Right lobe of liver (tissue), 6 donors: ENCODE data around the gene RHBDL2. TPM values are rescaled to one million over a fixed set of nuclear protein-coding genes. Genes with fewer than 3 reads are reported as not detected.
"Not testable (repeated sequence)": the region's sequence is repeated elsewhere in the genome, so short reads cannot be mapped to it uniquely, and the experiment has no call there.

Source experiments
- ATAC-seq, 4 donors: fragments of 200-7000 bp; cut with Tn5 transposase; one replicate each; pipeline ENCODE4 v1.9.1; 2020; ENCODE audit warnings: mild to moderate bottlenecking in 4 of 4, moderate library complexity in 4 of 4
- DNase-seq, 3 donors: peaks; one replicate each; pipeline ENCODE4 v3.0.0-alpha.2; 2020
- H3K27ac ChIP-seq, 3 donors: fragments of 200-600 bp; one replicate each; pipeline ENCODE4 v1.8.0; 2022
- H3K27me3 ChIP-seq, 2 donors: fragments of 200-600 bp; one replicate each; pipeline ENCODE4 v1.8.0; 2022
- H3K36me3 ChIP-seq, 4 donors: fragments of 200-600 bp; sonication (generic) in 1 of 4; one replicate each; pipeline versions ENCODE4 v1.5.1 to v1.8.0; 2017 to 2022; ENCODE audit warnings: control low read depth in 1 of 4
- H3K4me1 ChIP-seq, 4 donors: fragments of 200-600 bp; sonication (generic) in 1 of 4; one replicate each; pipeline versions ENCODE4 v1.5.1 to v1.8.0; 2017 to 2022; ENCODE audit warnings: control low read depth in 1 of 4
- H3K4me3 ChIP-seq, 3 donors: fragments of 200-600 bp; one replicate each; pipeline ENCODE4 v1.8.0; 2022
- H3K9me3 ChIP-seq, 4 donors: fragments of 200-600 bp; sonication (generic) in 1 of 4; one replicate each; pipeline versions ENCODE4 v1.5.1 to v1.8.0; 2017 to 2022; ENCODE audit warnings: control low read depth in 1 of 4
- POLR2A ChIP-seq: fragments of 450-650 bp; IDR thresholded peaks from one replicate; pipeline ENCODE4 v1.6.1; 2017; ENCODE audit warnings: antibody characterized with exemption, mild to moderate bottlenecking
- WGBS: methylation state at CpG from one replicate; pipeline ENCODE4 v1.1.6; 2018; ENCODE audit warnings: low coverage, low lambda C conversion rate; ENCODE audit not compliant: insufficient coverage; ENCODE audit errors: missing lambda C conversion rate; 5-methylcytosine and 5-hydroxymethylcytosine counted together
- intact Hi-C, 2 donors: fragments of 100-400 bp; cut with DNase I; formaldehyde crosslinking; loops; one replicate each; pipeline versions ENCODE4 v1.11.2 to v1.14.1; 2022
- long read RNA-seq: library from polyadenylated mRNA; unstranded; transcript quantifications from one replicate; pipeline ENCODE4 v2.0.0, GENCODE V29; 2019
- total RNA-seq, 6 experiments: library from RNA; depleted of rRNA in 2 of 6; stranded (reverse); fragments of >200 nt in 2 of 6; fragmentation: NEBNext Ultra II Directional in 3 of 6; extraction: Animal tissue kit (Norgen Biotek cat#: 25700) in 3 of 6; gene quantifications; one replicate each; pipeline versions ENCODE4 v1.1.0 to v1.2.4, GENCODE V29; 2016 to 2023
- TF ChIP-seq, protein P1 (sequence below), 4 donors: fragments of 200-600 bp in 3 of 4; fragments of 450-650 bp in 1 of 4; IDR thresholded peaks; one replicate each; pipeline versions ENCODE4 v1.5.1 to v1.8.0; 2016 to 2022; ENCODE audit warnings: antibody characterized with exemption in 4 of 4, mild to moderate bottlenecking in 2 of 4
- donor health status: DM: no; HTN: yes; CAD: no.
- donor health status: DM: no; HTN: no; CAD: no.
- donor health status: DM: no; HTN: no; CAD: no.
- donor health status: DM: no; HTN: yes; CAD: no.
- donor health status: DM: no; HTN: yes; CAD: no.

RHBDL2 gene, protein sequence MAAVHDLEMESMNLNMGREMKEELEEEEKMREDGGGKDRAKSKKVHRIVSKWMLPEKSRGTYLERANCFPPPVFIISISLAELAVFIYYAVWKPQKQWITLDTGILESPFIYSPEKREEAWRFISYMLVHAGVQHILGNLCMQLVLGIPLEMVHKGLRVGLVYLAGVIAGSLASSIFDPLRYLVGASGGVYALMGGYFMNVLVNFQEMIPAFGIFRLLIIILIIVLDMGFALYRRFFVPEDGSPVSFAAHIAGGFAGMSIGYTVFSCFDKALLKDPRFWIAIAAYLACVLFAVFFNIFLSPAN
- total RNA-seq, result under 1 TPM in 1 of 6 experiments, not detected in 5; 0.12 TPM
- long read RNA-seq, result 0 reads

DNA sequence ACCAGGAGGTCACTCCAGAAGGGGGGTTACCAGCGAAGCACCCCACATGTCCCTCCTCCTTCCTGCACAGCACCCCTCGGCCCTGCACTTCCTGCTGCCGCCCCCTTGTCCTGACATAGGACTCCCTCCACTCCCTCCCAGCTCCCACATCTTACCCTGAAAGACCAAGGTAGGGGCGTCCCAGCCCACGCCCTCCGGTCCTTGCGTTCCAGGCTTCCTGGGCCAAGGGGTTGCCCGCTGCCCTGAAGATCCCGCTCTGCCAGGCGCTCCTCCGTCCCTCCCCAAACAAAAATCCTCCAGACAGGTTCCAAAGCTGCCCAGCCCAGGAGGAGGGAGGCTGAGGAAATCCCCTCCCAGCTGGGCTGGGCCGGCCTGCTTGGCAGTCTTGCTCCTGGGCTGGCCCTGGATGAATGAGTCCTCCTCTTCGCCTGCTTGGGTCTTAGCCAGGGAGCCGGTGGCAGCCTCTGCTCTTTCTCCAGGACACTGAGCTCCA, at the start of gene RHBDL2:
Gene RHBDL2, minus strand, starts transcription at position 304 of the 493 bp plus-strand sequence. CDS start 22,618 bp downstream, outside the sequence.
- intact Hi-C loops, result no loop called here
- Histone ChIP-seq H3K27me3 (no peaks in the 10 kb centered on the region), H3K4me3 (peak within 1 kb of the TSS in 2 of 3 donors; percentile 12 to 29), H3K9me3 (no peaks in the 10 kb centered on the region), H3K36me3 (no peaks in the 10 kb centered on the region), H3K4me1 (no peaks in the 10 kb centered on the region), H3K27ac (no peak within 1 kb of the TSS)
- DNase-seq (peak; percentile 26 to 54 (median 49)), ATAC-seq (peak; percentile 46 to 71 (median 66))
- 65% methylated on average over 8 of the region's 14 CpGs for WGBS
- no peak for TF ChIP-seq POLR2A

DNA sequence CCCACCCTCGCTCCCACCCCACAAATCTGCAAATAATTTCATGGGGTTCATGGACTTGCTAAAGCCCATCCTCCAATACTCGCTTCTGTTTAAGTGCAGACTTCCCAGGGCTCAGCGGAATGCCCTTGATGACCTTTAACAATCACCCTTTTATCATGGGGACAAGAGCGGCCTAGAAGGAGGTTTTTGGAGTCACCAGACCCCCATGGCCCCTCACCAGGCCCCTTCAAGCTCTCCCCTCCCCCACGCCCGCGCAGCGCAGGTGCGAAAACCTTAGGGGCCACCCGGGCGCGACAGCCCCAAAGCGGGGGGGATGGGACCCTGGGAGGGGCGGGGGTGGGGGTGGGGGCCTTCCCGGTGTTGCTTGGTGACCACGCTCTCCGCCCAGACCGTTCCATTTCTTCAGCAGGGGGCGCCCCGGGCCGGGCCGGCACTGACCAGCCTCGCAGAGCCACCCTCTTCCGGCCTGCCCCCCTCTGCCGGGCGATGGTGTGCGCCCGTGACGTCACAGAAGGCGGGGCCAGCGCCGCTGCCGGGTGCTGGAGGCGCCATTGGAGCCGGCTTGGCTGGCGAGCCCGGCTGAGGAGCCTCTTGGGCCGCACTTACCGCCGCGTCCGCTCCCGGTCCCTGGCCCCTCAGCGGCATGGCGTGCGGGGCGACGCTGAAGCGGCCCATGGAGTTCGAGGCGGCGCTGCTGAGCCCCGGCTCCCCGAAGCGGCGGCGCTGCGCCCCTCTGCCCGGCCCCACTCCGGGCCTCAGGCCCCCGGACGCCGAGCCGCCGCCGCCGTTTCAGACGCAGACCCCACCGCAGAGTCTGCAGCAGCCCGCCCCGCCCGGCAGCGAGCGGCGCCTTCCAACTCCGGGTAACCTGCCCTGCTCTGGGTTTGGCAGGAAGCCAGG, 49.4 kb upstream of the RHBDL2 start, which contains the start of gene AKIRIN1:
Gene AKIRIN1, plus strand, starts transcription at position 539 of the 900 bp plus-strand sequence. Its CDS starts 105 bp downstream, at position 644.
- Histone ChIP-seq H3K4me1 (peaks cover 0 to 30% (median 3%) of the 10 kb centered on the region in 4 donors), H3K27ac (peak within 1 kb of the TSS; percentile 72 to 92 (median 90)), H3K9me3 (no peaks in the 10 kb centered on the region), H3K36me3 (peaks cover 0 to 3% (median 0%) of the 10 kb centered on the region in 4 donors), H3K4me3 (peak within 1 kb of the TSS; percentile 90 to 97 (median 95)), H3K27me3 (no peaks in the 10 kb centered on the region)
- 0% methylated on average over 11 of the region's 76 CpGs for WGBS
- intact Hi-C loops, result no loop called here
- ATAC-seq (peak; percentile 94 to 99 (median 96)), DNase-seq (peak; percentile 99 to 100 (median 99))
- TF ChIP-seq POLR2A, result peak; percentile 95
- TF ChIP-seq, protein P1, sequence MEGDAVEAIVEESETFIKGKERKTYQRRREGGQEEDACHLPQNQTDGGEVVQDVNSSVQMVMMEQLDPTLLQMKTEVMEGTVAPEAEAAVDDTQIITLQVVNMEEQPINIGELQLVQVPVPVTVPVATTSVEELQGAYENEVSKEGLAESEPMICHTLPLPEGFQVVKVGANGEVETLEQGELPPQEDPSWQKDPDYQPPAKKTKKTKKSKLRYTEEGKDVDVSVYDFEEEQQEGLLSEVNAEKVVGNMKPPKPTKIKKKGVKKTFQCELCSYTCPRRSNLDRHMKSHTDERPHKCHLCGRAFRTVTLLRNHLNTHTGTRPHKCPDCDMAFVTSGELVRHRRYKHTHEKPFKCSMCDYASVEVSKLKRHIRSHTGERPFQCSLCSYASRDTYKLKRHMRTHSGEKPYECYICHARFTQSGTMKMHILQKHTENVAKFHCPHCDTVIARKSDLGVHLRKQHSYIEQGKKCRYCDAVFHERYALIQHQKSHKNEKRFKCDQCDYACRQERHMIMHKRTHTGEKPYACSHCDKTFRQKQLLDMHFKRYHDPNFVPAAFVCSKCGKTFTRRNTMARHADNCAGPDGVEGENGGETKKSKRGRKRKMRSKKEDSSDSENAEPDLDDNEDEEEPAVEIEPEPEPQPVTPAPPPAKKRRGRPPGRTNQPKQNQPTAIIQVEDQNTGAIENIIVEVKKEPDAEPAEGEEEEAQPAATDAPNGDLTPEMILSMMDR (IDR thresholded peaks at IDR 0.05), result peak in 3 of 4 donors; percentile 9 to 29 (median 16)

DNA sequence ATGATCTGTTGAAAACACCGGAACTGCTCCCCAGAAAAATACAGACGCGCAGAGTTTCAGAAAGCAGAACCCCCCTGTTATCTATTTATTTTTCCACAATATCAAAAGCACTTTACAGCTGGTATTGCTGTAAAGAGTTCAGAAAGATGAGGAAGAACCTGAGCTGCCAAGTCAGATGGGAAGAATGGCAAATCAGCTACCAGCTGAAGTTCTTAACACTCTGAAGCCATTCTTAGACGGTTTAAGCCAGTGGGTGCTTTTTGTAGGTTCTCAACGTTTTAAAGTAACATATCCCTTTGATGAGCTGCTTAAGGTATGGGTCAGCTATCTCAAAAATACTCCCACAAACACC, 48.7 kb upstream of the RHBDL2 start:
- WGBS, result 25% methylated on average over 4 of the region's 5 CpGs
- H3K27ac ChIP-seq, result peak overlapping the region; percentile 72 to 92 (median 90)
- H3K4me1 ChIP-seq, result peaks cover 0 to 30% (median 3%) of the 10 kb centered on the region in 4 donors
- peaks cover 0 to 3% (median 0%) of the 10 kb centered on the region in 4 donors for H3K36me3 ChIP-seq
- H3K4me3 ChIP-seq, result peak overlapping the region in 2 of 3 donors; percentile 90 to 97
- intact Hi-C loops, result no loop called here
- H3K9me3 ChIP-seq, result no peaks in the 10 kb centered on the region
- DNase-seq, result no peak
- H3K27me3 ChIP-seq, result no peaks in the 10 kb centered on the region
- ATAC-seq, result no peak
- TF ChIP-seq, protein P1 (IDR thresholded peaks at IDR 0.05), result no peak
- TF ChIP-seq POLR2A, result no peak

DNA sequence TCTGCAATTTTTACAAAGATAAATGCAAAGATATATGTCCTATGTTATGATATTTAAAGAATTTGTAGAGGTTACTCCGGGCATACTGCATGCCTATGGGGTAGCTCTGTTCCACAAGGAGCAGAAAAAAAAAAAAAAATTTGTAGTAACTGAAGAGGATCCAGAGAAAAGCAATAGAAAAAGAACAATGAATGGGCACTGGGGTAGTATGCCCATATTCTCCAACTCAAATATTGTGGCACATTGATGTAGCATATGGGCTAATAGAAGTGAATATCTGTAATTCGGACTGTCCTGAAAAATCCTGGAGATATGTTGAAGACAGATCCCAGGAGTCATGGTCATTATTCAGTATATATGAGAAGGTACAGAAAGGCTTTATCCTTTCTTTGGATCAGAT, 48.3 kb upstream of the RHBDL2 start:
- DNase-seq (no peak), ATAC-seq (no peak)
- intact Hi-C loops, result no loop called here
- peaks cover 0 to 3% (median 0%) of the 10 kb centered on the region in 4 donors for H3K36me3 ChIP-seq
- WGBS, result 80% methylated on average over 2 of the region's 2 CpGs
- peaks cover 0 to 28% (median 3%) of the 10 kb centered on the region in 4 donors for H3K4me1 ChIP-seq
- H3K27me3 ChIP-seq, result no peaks in the 10 kb centered on the region
- peak overlapping the region in 1 of 3 donors; percentile 92 for H3K27ac ChIP-seq
- TF ChIP-seq, protein P1 (IDR thresholded peaks at IDR 0.05), result no peak
- H3K4me3 ChIP-seq, result no peak overlapping the region
- H3K9me3 ChIP-seq, result no peaks in the 10 kb centered on the region

DNA sequence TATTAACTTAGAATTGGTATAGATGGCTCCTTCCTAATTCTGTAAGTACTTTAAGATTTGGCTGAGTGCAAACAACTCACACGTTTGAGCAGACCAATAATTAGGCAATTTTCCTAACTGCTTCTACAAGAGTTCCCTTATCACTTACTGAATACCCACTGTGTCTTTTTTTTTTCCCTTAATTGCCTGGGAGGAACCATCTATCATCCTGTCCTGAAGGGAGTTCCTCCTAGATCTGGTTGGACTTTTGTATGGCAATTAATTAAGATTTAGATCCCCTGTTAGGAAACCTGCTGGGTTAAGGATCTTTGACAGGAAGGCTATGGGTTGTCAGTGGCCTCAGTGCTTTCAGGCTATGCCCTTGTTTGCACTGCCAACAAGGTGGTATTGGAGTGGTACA, 37.8 kb upstream of the RHBDL2 start:
- intact Hi-C loops, H3K27ac ChIP-seq, H3K9me3 ChIP-seq, H3K27me3 ChIP-seq, H3K4me1 ChIP-seq, DNase-seq, H3K36me3 ChIP-seq, ATAC-seq, H3K4me3 ChIP-seq: not testable (repeated sequence)
- WGBS, result 50% methylated on average over 1 of the region's 1 CpG

DNA sequence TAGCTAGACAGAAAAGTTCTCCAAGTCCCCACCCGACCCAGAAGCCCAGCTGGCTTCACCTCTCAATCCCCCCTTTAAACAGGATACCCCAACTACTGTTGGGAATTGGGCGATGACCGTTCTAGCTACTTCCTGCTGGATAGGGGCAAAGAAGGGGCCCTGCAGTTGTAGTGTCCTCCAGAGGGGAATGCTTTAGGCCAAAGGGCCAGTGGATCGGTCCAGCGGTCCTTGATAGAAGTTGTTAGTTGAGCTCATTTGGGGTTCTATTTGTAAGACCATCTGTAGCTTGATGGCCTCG, 36.6 kb upstream of the RHBDL2 start:
- H3K27me3 ChIP-seq, DNase-seq, intact Hi-C loops, H3K4me3 ChIP-seq, ATAC-seq, H3K36me3 ChIP-seq, H3K9me3 ChIP-seq, H3K27ac ChIP-seq, H3K4me1 ChIP-seq: not testable (repeated sequence)
- WGBS, result 96% methylated on average over 3 of the region's 6 CpGs

DNA sequence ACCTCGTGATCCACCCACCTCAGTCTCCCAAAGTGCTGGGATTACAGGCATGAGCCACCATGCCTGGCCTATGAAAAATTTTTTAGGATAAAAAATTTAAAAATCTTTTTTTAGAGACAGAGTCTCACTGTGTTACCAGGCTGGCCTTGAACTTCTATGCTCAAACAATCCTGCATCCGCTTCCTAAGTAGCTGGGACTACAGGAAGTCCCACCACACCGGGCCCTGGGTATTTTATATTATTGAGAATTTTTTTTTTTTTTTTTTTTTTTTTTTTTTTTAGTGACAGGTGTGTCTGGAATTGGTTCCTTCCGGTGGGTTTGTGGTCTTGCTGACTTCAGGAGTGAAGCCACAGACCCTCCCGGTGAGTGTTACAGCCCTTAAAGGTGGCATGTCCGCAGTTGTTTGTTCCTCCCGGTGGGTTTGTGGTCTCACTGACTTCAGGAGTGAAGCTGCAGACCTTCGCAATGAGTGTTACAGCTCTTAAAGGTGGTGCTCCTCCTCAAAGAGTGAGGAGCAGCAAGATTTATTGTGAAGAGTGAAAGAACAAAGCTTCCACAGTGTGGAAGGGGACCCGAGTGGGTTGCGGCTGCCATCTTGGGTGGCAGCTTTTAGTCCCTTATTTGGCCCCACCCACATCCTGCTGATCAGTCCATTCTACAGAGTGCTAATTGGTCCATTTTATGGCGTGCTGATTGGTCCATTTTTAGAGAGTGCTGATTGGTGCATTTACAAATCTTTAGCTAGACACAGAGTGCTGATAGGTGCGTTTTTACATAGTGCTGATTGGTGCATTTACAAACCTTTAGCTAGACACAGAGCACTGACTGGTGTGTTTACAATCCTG, 36.0 kb upstream of the RHBDL2 start:
- intact Hi-C loops, ATAC-seq, H3K4me1 ChIP-seq, H3K4me3 ChIP-seq, H3K9me3 ChIP-seq, H3K36me3 ChIP-seq, H3K27me3 ChIP-seq, H3K27ac ChIP-seq, DNase-seq: not testable (repeated sequence)
- WGBS, result 74% methylated on average over 8 of the region's 12 CpGs
